ENCODE data around the gene WDR31. TPM values are rescaled to one million over a fixed set of nuclear protein-coding genes. Genes with fewer than 3 reads are reported as not detected.

The WDR31 gene
- total RNA-seq, 2 donors from 2014 or later: 2.3 to 4.6 TPM

DNA sequence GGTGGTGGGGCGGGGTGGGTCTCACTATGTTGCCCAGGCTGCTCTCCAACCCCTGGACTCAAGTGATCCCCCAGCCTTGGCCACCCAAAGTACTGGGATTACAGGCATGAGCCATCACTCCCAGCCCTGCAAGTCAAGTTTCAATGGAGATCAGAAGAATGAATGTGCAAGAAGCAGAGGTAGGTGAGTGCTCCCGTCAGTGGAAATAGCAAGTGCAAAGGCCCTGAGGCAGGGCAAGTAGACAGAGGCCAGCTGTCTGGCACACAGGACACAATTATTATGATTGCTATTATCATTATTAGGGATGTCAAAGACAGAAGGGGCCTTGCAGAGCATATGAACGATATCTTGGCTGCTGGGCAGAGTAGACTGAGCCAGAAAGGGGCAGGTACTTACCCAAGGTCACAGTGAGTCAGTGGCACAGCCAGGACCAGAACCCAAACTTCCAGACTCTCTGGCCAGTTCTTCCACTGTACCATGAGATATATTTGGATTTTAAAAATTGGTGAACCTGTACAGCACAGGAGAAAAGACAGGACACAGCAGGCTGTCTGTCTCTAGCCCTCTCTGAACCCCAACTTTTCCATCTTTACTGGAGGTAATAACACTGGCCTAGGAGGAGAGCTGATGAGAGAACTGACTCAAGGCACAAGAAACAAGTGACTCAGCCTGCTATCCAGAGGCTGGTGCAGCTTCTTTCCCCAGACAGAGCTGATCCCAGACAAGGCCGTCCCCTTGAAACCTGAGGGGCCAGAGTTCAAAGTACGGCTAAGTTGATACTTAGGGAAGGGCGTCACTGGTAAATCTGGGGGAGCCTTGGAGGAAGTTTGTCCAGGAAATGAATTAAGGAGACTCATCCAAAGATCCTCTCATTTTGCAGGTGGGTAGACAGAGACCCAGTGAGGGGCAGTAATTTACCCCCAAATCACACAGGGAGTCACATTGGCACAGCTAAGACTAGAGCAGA is 35.3 kb upstream of the WDR31 start:
- no peak for DNase-seq (ENCODE audit: low spot score)
- H3K4me3 ChIP-seq: peak overlapping the region in 1 of 2 donors; percentile 76
- no peak overlapping the region for H3K27ac ChIP-seq
- peaks cover 0 to 8% of the 10 kb centered on the region in 2 donors for H3K4me1 ChIP-seq
- no peak for TF ChIP-seq CTCF (IDR thresholded peaks at IDR 0.05)
- H3K36me3 ChIP-seq: peaks cover 20% of the 10 kb centered on the region
- H3K9me3 ChIP-seq: no peaks in the 10 kb centered on the region
- no peaks in the 10 kb centered on the region for H3K27me3 ChIP-seq

- Histone ChIP-seq H3K27me3 (no peaks in the 10 kb centered on the region), H3K27ac (no peak overlapping the region), H3K9me3 (no peaks in the 10 kb centered on the region), H3K36me3 (peaks cover 20% of the 10 kb centered on the region), H3K4me3 (no peak overlapping the region), H3K4me1 (peaks cover 0 to 8% of the 10 kb centered on the region in 2 donors)
- DNase-seq (ENCODE audit: low spot score): no peak
- no peak for TF ChIP-seq CTCF (IDR thresholded peaks at IDR 0.05)
Observed at GRCh38 chr9:113373676-113374392, 33.8 kb upstream of the WDR31 start.

- Histone ChIP-seq H3K4me3 (no peak overlapping the region), H3K36me3 (peaks cover 20% of the 10 kb centered on the region), H3K27me3 (no peaks in the 10 kb centered on the region), H3K4me1 (peaks cover 0 to 8% of the 10 kb centered on the region in 2 donors), H3K27ac (no peak overlapping the region), H3K9me3 (no peaks in the 10 kb centered on the region)
- no peak for TF ChIP-seq CTCF (IDR thresholded peaks at IDR 0.05)
- no peak for DNase-seq (ENCODE audit: low spot score)
Observed at GRCh38 chr9:113373256-113373655, 33.2 kb upstream of the WDR31 start.

- no peak for TF ChIP-seq CTCF (IDR thresholded peaks at IDR 0.05)
Observed at GRCh38 chr9:113372059-113372458, 32.0 kb upstream of the WDR31 start.

GRCh38 chr9:113370806-113371325 is 30.8 kb upstream of the WDR31 start:
- no peaks in the 10 kb centered on the region for H3K27me3 ChIP-seq
- peaks cover 0 to 7% of the 10 kb centered on the region in 2 donors for H3K4me1 ChIP-seq
- TF ChIP-seq CTCF (IDR thresholded peaks at IDR 0.05): no peak
- no peak overlapping the region for H3K27ac ChIP-seq
- no peak for DNase-seq (ENCODE audit: low spot score)
- no peak overlapping the region for H3K4me3 ChIP-seq
- H3K36me3 ChIP-seq: peaks cover 20% of the 10 kb centered on the region
- H3K9me3 ChIP-seq: no peaks in the 10 kb centered on the region

More at GRCh38 chr9:113372059-113372458, 32.0 kb upstream of the WDR31 start:
- Histone ChIP-seq H3K36me3 (peaks cover 20% of the 10 kb centered on the region), H3K4me3 (no peak overlapping the region), H3K27ac (no peak overlapping the region), H3K4me1 (peaks cover 0 to 8% of the 10 kb centered on the region in 2 donors), H3K27me3 (no peaks in the 10 kb centered on the region), H3K9me3 (no peaks in the 10 kb centered on the region)
- no peak for DNase-seq (ENCODE audit: low spot score)

Measured in right atrium auricular region (tissue), 2 donors.